ENCODE data around the gene PRAC1. TPM values are rescaled to one million over a fixed set of nuclear protein-coding genes. Genes with fewer than 3 reads are reported as not detected.

PRAC1 gene
- not detected in 2 replicates for total RNA-seq (2014; rRNA removed; shearing (Covaris generic))
- not detected in 2 replicates for total RNA-seq (2022)
- Bru-seq, nascent RNA = not detected
- BruChase-seq, experiment 1, labeled RNA remaining after a 6-hour chase = not detected
- not detected for BruChase-seq, experiment 2, labeled RNA remaining after a 2-hour chase
- long read RNA-seq = 0 reads

DNA sequence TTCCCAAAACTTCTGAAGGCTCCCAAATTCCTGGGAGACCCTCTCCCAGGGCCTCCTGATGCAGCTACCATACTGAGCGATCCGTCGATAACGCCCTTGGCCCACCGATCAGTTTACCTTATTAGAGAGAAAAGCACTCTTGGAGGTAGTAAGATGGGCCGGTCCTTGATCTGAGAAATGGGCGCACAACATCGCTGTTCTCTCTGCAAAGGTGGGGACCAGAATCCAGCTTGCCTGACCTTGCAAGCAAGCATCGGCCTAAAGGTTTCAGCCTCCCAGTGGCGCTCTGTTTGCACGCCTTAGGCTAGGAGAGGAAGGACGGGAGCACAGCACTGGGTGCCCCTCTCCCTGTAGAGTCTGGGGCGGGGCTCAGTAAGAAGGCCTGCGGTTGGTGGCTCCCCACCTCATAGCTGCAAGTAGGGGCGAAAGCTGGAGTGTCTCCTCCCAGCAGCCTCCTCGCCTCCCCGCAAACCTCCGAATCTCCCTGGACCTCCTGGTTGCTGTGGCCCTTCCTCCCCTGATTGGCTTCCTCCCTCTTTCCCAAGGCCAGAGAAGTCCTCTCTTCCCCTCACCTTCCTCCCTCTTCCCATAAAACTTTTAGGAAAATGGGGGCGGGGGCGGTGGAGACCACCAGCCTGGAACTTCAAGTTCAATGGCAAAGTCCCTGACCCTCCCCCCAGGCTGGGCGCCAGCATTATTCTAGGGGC lies at the start of gene PRAC1:
Gene PRAC1, minus strand, starts transcription at position 318 of the 707 bp plus-strand sequence. Its CDS starts 126 bp downstream, at position 192.
- no TSS peak for BruUV-seq (replicated peaks)
- Histone ChIP-seq H2AFZ (ENCODE audit: low read length) (no peak within 1 kb of the TSS), H3K79me2 (ENCODE audit: insufficient read depth, low read depth, low read length) (no peaks in the 10 kb centered on the region), H3K9me2 (ENCODE audit: insufficient read depth, low read length) (no peaks in the 10 kb centered on the region), H3K36me3 (ENCODE audit: insufficient read depth, low read length) (no peaks in the 10 kb centered on the region), H3K27ac (ENCODE audit: low read depth, low read length, poor library complexity, severe bottlenecking) (no peak within 1 kb of the TSS), H3K4me2 (ENCODE audit: low read length) (no peak within 1 kb of the TSS), H3K4me3 (ENCODE audit: low read depth, low read length, poor library complexity, severe bottlenecking) (no peak within 1 kb of the TSS), H4K20me1 (ENCODE audit: insufficient read depth, low read length) (no peaks in the 10 kb centered on the region), H3K4me1 (ENCODE audit: insufficient read depth, low read length, poor library complexity, severe bottlenecking) (no peaks in the 10 kb centered on the region), H3K9me3 (ENCODE audit: low read length) (no peaks in the 10 kb centered on the region)
- no peak for TF ChIP-seq EZH2phosphoT487 (IDR thresholded peaks at IDR 0.05; ENCODE audit: borderline replicate concordance, low read depth, low read length)
- TF ChIP-seq, protein P1, sequence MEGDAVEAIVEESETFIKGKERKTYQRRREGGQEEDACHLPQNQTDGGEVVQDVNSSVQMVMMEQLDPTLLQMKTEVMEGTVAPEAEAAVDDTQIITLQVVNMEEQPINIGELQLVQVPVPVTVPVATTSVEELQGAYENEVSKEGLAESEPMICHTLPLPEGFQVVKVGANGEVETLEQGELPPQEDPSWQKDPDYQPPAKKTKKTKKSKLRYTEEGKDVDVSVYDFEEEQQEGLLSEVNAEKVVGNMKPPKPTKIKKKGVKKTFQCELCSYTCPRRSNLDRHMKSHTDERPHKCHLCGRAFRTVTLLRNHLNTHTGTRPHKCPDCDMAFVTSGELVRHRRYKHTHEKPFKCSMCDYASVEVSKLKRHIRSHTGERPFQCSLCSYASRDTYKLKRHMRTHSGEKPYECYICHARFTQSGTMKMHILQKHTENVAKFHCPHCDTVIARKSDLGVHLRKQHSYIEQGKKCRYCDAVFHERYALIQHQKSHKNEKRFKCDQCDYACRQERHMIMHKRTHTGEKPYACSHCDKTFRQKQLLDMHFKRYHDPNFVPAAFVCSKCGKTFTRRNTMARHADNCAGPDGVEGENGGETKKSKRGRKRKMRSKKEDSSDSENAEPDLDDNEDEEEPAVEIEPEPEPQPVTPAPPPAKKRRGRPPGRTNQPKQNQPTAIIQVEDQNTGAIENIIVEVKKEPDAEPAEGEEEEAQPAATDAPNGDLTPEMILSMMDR (conservative IDR thresholded peaks at IDR 0.05; ENCODE audit: low read length) = no peak
- intact Hi-C loops (cut with micrococcal nuclease; ENCODE audit: unreplicated experiment) = loop anchor here (10.0 kb wide), 1 partner anchor 82 kb away; no protein-coding TSS in a partner anchor
- POLR2A ChIA-PET = no interaction called here
- CTCF ChIA-PET (ENCODE audit: unreplicated experiment) = no interaction called here
- DNase-seq (ENCODE audit: low spot score) = no peak

DNA sequence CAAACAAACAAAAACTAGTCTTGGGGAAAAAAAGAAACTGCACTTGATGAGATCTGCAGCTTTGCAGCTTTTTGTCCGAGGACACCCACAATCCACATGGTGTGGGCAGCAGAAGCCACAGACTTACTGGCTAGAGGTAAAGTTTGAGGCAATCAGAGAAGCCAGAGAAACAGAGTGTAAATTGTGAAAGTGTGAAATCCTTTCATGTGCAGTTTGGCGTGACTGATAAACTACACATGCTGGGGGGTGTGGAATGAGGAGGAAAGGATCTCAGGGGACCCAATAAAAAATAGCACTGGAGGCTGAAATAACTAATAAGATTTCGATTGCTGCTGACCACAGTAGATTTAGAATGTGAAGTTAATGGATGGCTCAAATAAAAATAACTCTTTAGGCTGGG lies 48.6 kb upstream of the PRAC1 start:
- Histone ChIP-seq H3K9me2 (ENCODE audit: insufficient read depth, low read length) (no peaks in the 10 kb centered on the region), H3K27ac (ENCODE audit: low read depth, low read length, poor library complexity, severe bottlenecking) (no peak overlapping the region), H3K79me2 (ENCODE audit: insufficient read depth, low read depth, low read length) (no peaks in the 10 kb centered on the region), H3K4me1 (ENCODE audit: insufficient read depth, low read length, poor library complexity, severe bottlenecking) (no peaks in the 10 kb centered on the region), H3K9me3 (ENCODE audit: low read length) (no peaks in the 10 kb centered on the region), H2AFZ (ENCODE audit: low read length) (no peak overlapping the region), H4K20me1 (ENCODE audit: insufficient read depth, low read length) (no peaks in the 10 kb centered on the region), H3K4me3 (ENCODE audit: low read depth, low read length, poor library complexity, severe bottlenecking) (no peak overlapping the region), H3K4me2 (ENCODE audit: low read length) (no peak overlapping the region), H3K36me3 (ENCODE audit: insufficient read depth, low read length) (no peaks in the 10 kb centered on the region)
- no peak for DNase-seq (ENCODE audit: low spot score)
- BruUV-seq (replicated peaks) = no TSS peak
- intact Hi-C loops (cut with micrococcal nuclease; ENCODE audit: unreplicated experiment) = no loop called here
- CTCF ChIA-PET (ENCODE audit: unreplicated experiment) = no interaction called here
- POLR2A ChIA-PET = interaction anchor here (1.8 kb wide), 1 partner anchor 15 kb away, joined by 3 read pairs; no protein-coding TSS in a partner anchor
- no peak for TF ChIP-seq EZH2phosphoT487 (IDR thresholded peaks at IDR 0.05; ENCODE audit: borderline replicate concordance, low read depth, low read length)
- TF ChIP-seq, protein P1 (conservative IDR thresholded peaks at IDR 0.05; ENCODE audit: low read length) = no peak

All from OCI-LY7 (cell line).